A673 (cell line): ENCODE results near the gene MPRIP.

Source experiments
- EZH2 ChIP-seq: fragments of 200-600 bp; sonication (generic); IDR thresholded peaks from 2 replicates; pipeline ENCODE4 v1.6.1; 2017; ENCODE audit warnings: borderline replicate concordance, low read depth, mild to moderate bottlenecking, mixed read lengths, antibody characterized with exemption, low read length; ENCODE audit not compliant: poor library complexity, severe bottlenecking
- TF ChIP-seq, protein P1 (sequence below): fragments of 300-800, 200-600 bp; sonication (generic); conservative IDR thresholded peaks from 2 replicates; pipeline ENCODE4 v1.5.1; 2017; ENCODE audit warnings: low read depth, mild to moderate bottlenecking, antibody characterized with exemption, low read length, moderate library complexity, mixed read lengths

DNA sequence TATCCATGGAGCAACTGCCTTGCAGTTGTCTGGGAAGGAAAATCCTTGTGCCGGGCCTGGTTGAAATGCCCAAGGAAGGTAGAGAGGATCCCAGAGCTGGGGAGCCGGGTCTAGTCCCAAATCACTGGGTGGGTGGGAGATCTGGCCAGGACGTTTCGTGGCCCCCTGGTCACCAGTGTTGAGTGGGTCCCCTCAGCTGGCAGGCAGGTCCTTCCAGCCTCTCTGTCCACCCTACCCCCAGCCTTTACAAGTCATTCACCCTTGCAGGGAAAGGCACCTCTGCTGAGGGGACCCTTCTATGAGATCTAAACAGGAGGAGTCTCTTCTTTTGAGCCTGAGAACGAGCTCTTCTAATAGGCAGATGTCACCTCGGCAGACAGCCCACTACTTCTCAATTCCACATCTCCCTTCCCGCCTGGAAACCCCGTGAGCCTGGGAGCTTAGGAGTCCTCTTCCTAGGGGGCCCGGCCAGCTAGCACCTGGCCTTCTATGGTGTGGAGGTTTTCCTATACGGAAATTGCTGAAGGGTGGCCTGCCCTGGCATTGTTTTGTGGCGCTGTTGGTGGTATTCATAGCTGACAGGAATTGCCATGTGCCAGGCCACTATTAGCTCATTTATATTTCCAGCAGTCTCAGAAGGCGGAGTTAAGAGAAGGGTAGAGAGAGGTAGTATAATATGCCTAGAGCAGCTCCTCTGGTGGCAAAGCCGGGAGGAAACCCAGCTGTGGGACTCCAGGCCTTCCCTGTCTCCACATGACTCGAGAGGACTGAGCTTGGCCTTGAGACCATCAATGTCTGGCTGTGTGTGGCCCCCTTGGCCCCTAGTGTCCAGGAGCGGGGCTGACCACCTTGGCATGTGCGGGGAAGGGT lies 13.3 kb downstream of the MPRIP start:
- TF ChIP-seq, protein P1, sequence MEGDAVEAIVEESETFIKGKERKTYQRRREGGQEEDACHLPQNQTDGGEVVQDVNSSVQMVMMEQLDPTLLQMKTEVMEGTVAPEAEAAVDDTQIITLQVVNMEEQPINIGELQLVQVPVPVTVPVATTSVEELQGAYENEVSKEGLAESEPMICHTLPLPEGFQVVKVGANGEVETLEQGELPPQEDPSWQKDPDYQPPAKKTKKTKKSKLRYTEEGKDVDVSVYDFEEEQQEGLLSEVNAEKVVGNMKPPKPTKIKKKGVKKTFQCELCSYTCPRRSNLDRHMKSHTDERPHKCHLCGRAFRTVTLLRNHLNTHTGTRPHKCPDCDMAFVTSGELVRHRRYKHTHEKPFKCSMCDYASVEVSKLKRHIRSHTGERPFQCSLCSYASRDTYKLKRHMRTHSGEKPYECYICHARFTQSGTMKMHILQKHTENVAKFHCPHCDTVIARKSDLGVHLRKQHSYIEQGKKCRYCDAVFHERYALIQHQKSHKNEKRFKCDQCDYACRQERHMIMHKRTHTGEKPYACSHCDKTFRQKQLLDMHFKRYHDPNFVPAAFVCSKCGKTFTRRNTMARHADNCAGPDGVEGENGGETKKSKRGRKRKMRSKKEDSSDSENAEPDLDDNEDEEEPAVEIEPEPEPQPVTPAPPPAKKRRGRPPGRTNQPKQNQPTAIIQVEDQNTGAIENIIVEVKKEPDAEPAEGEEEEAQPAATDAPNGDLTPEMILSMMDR: no peak
- no peak for TF ChIP-seq EZH2
